Colonic mucosa (tissue), 4 donors: Measurements from ENCODE around the gene PRPSAP1. TPM values are rescaled to one million over a fixed set of nuclear protein-coding genes. Genes with fewer than 3 reads are reported as not detected.

ENCODE experiments used
- DNase-seq: peaks from one replicate; pipeline ENCODE4 v3.0.0-alpha.2; 2020
- H3K27ac ChIP-seq: fragments of 200-600 bp; one replicate; pipeline ENCODE4 v1.8.0; 2021
- H3K27me3 ChIP-seq: fragments of 200-600 bp; one replicate; pipeline ENCODE4 v1.8.0; 2021
- H3K36me3 ChIP-seq: fragments of 200-600 bp; one replicate; pipeline ENCODE4 v1.8.0; 2021
- H3K4me1 ChIP-seq: fragments of 200-600 bp; one replicate; pipeline ENCODE4 v1.8.0; 2021; ENCODE audit warnings: mild to moderate bottlenecking
- H3K4me3 ChIP-seq: fragments of 200-600 bp; one replicate; pipeline ENCODE4 v1.8.0; 2021
- H3K9ac ChIP-seq, 2 donors: one replicate each; pipeline ENCODE4 v1.7.0; 2013; ENCODE audit warnings: control low read depth in 2 of 2, low read depth in 2 of 2, low read length in 2 of 2
- H3K9me3 ChIP-seq: fragments of 200-600 bp; one replicate; pipeline ENCODE4 v1.8.0; 2021
- CTCF ChIP-seq: fragments of 200-600 bp; IDR thresholded peaks from one replicate; pipeline ENCODE4 v1.8.0; 2022; ENCODE audit warnings: antibody characterized with exemption, mild to moderate bottlenecking
- intact Hi-C: fragments of 100-400 bp; cut with DNase I; formaldehyde crosslinking; loops from one replicate; pipeline ENCODE4 v1.14.1; 2022
- total RNA-seq, 2 donors: library from RNA; stranded (reverse); fragmentation: NEBNext Ultra II Directional in 1 of 2; extraction: Animal tissue kit (Norgen Biotek cat#: 25700) in 1 of 2; gene quantifications; one replicate each; pipeline ENCODE4 v1.2.1, GENCODE V29; 2021
- donor health status: healthy.
- donor health status: DM: no; HTN: no; CAD: no.
- donor health status: DM: no; HTN: no; CAD: no.

PRPSAP1 gene
- total RNA-seq, 2 donors from 2014 or later = 60.7 to 70.0 TPM

- Histone ChIP-seq H3K27me3 (no peaks in the 10 kb centered on the region), H3K4me3 (no peak overlapping the region), H3K27ac (no peak overlapping the region), H3K9me3 (no peaks in the 10 kb centered on the region), H3K36me3 (no peaks in the 10 kb centered on the region), H3K4me1 (peaks cover 21% of the 10 kb centered on the region), H3K9ac (peak overlapping the region in 1 of 2 donors; percentile 44)
- no peak for TF ChIP-seq CTCF
- intact Hi-C loops = loop anchor here (10.0 kb wide), 1 partner anchor 90 kb away; no protein-coding TSS in a partner anchor
- DNase-seq = no peak
These were observed 79.4 kb downstream of the PRPSAP1 start for GRCh38 chr17:76274112-76274956.

DNA sequence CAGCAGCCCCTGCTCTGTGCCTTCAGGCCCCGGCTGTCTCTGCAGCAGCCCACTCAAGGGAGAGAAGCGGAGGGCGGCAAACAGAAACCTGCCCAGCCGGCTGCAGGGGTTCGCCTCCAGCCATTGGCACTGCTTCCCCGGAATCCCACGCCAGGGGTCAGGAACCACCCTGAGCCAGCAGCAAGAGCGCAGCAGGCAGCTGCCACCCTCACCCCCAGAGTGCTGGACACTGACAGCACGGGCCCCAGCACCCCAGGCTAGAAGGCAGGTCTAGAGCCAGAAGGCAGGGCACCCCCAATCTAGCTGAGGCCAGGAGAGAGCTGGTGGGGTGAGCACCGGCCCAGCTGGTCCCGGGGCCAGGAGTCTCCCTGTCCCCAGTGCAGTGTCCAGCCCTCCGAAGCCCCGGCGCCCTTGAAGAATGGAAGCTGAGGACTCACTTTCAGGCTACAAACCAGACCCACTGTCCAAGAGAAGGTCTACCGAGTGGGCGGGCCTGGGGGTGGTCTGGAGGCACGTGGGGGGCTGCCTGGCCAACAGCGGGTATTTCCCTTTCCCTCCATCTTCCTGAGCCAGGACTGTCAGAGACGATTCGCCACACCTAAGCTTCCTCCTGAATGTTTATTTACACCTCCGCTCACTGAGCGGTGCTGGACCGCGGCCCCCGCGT is 80.1 kb downstream of the PRPSAP1 start:
- TF ChIP-seq CTCF = no peak
- no peak for DNase-seq
- H3K4me1 ChIP-seq = peaks cover 21% of the 10 kb centered on the region
- no peaks in the 10 kb centered on the region for H3K27me3 ChIP-seq
- no peak overlapping the region for H3K9ac ChIP-seq
- intact Hi-C loops = loop anchor here (10.0 kb wide), 1 partner anchor 89 kb away; no protein-coding TSS in a partner anchor
- H3K4me3 ChIP-seq = no peak overlapping the region
- no peaks in the 10 kb centered on the region for H3K9me3 ChIP-seq
- no peaks in the 10 kb centered on the region for H3K36me3 ChIP-seq
- H3K27ac ChIP-seq = no peak overlapping the region

DNA sequence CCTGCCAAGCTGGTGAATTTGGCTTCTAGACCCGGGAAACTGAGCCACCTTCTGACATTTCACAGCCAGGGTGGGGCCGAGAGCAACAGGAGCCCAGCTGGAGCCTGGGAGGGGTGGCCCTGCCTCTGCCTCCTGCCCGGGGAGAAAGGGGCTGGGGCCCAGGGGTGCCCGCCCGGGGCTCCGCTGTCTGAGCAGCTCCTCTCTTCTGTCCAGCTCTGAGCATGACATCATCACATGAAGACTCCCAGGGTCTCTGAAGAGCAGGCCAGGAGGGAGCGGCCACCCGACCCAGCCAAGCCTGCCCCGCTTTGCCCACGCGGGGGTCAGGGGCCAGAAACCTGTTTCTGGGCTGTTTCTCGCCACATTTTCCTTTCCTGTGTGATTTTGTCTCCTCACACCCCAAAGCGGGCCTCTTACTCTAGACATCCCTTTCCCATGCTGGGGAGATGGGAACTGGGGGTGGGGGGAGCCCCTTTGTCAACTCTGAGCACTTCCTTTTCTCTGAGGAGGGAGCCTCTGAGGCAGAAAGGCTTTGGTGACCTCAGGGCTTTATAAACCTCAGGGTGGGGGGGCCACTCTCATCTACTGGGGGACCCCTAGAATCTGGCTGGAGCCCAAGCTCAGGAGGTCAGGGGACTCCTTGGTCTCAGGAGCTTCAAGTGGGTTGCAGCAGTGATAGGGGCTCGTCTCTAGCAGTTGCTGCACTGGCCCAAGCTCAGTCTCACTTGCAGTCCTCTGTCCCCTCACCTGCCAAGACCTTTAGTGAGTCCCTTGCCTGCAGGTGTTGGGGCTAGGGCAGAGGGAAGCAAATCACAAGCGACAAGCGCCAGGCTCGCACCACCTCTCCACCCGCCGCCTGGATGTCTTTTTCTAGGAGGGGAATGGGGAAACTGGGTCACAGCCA is 80.9 kb downstream of the PRPSAP1 start:
- Histone ChIP-seq H3K36me3 (no peaks in the 10 kb centered on the region), H3K4me3 (peak overlapping the region; percentile 39), H3K27me3 (no peaks in the 10 kb centered on the region), H3K4me1 (peaks cover 25% of the 10 kb centered on the region), H3K9me3 (no peaks in the 10 kb centered on the region), H3K9ac (peak overlapping the region; percentile 88 to 89), H3K27ac (peak overlapping the region; percentile 60)
- TF ChIP-seq CTCF = no peak
- DNase-seq = no peak
- intact Hi-C loops = loop anchor here (10.0 kb wide), 1 partner anchor 88 kb away; no protein-coding TSS in a partner anchor

- Histone ChIP-seq H3K27ac (peak overlapping the region; percentile 60), H3K4me3 (peak overlapping the region; percentile 39), H3K4me1 (peaks cover 29% of the 10 kb centered on the region), H3K36me3 (no peaks in the 10 kb centered on the region), H3K9me3 (no peaks in the 10 kb centered on the region), H3K27me3 (no peaks in the 10 kb centered on the region), H3K9ac (peak overlapping the region; percentile 88 to 89)
- intact Hi-C loops = loop anchor here (10.0 kb wide), 1 partner anchor 87 kb away; no protein-coding TSS in a partner anchor
- TF ChIP-seq CTCF = no peak
- no peak for DNase-seq
These were observed 81.8 kb downstream of the PRPSAP1 start for GRCh38 chr17:76271669-76272540.
